Measurements from ENCODE around the gene ADARB1. TPM values are rescaled to one million over a fixed set of nuclear protein-coding genes. Genes with fewer than 3 reads are reported as not detected.
"Not testable (repeated sequence)": the region's sequence is repeated elsewhere in the genome, so short reads cannot be mapped to it uniquely, and the experiment has no call there.

ADARB1 gene
- total and polyA plus RNA-seq, 9 of the 15 experiments (the other 6 are each of a cell fraction or from before 2014, with no cell fraction given), result 6.7 to 16.0 (median 8.3) TPM

GRCh38 chr21:45140944-45141343, 66.6 kb downstream of the ADARB1 start:
- WGBS (ENCODE audit: insufficient coverage, low coverage, missing lambda C conversion rate), result 70% methylated on average over 4 of the region's 4 CpGs
- not testable (repeated sequence) for H3K9me3 ChIP-seq (replicated peaks; ENCODE audit: control insufficient read depth, insufficient read depth, low read depth, low read length); FAIRE-seq; H3K9ac ChIP-seq (ENCODE audit: insufficient read depth in 1 of 2, low read depth in 2 of 2, low read length in 2 of 2); DNase-seq (ENCODE audit: extremely low read depth in 1 of 4, low spot score in 3 of 4); H3K79me2 ChIP-seq (ENCODE audit: control insufficient read depth, insufficient read depth, low read length); H3K9me1 ChIP-seq (ENCODE audit: control insufficient read depth, insufficient read depth, low read length); H3K4me3 ChIP-seq; H3K36me3 ChIP-seq (ENCODE audit: control insufficient read depth, insufficient read depth, low read length); H4K20me1 ChIP-seq (replicated peaks; ENCODE audit: control insufficient read depth, insufficient read depth, low read length); ATAC-seq; H3K4me2 ChIP-seq (ENCODE audit: insufficient read depth, low read length); H2AFZ ChIP-seq (ENCODE audit: low read depth, low read length); H3K27me3 ChIP-seq (ENCODE audit: control insufficient read depth in 2 of 2, insufficient read depth in 2 of 2, low read length in 2 of 2); H3K27ac ChIP-seq (ENCODE audit: extremely low read depth, low read depth, low read length); BruUV-seq (replicated peaks)
- peak; percentile 36; the same call in 1 of the 2 replicates for TF ChIP-seq NFIC (IDR thresholded peaks at IDR 0.05)
- intact Hi-C loops (cut with micrococcal nuclease), result loop anchor here (1.0 to 2.0 kb wide), 2 partner anchors 151 to 680 kb away; no protein-coding TSS in a partner anchor
- H3K4me1 ChIP-seq (replicated peaks in 1 of 2; ENCODE audit: control insufficient read depth in 2 of 2, insufficient read depth in 2 of 2, low read length in 2 of 2), result peaks cover 19 to 23% of the 10 kb centered on the region in 2 experiments; a peak in 4 of 5 replicates
- POLR2A ChIA-PET, result interaction anchor here (0.7 to 3.4 kb wide), 3 partner anchors 11 to 332 kb away, joined by 3 to 13 read pairs (median 3); no protein-coding TSS in a partner anchor
- in situ Hi-C loops (cut with MboI), result loop anchor here (10.0 kb wide), 1 partner anchor 684 kb away; no protein-coding TSS in a partner anchor
- CTCF ChIA-PET (ENCODE audit: low intra/inter-chr PET ratio), result interaction anchor here (0.6 to 3.5 kb wide), 7 partner anchors 105 to 680 kb away, joined by 3 to 43 read pairs (median 5); no protein-coding TSS in a partner anchor

GRCh38 chr21:45141507-45141906, 67.1 kb downstream of the ADARB1 start:
- no peak overlapping the region for H3K27ac ChIP-seq (ENCODE audit: extremely low read depth, low read depth, low read length)
- intact Hi-C loops (cut with micrococcal nuclease), result loop anchor here (2.0 kb wide), 1 partner anchor 679 kb away; no protein-coding TSS in a partner anchor
- TF ChIP-seq CREM (IDR thresholded peaks at IDR 0.05; ENCODE audit: low read depth), result no peak
- TF ChIP-seq NFE2 (IDR thresholded peaks at IDR 0.05; ENCODE audit: low read depth), result no peak
- TF ChIP-seq, protein P1, sequence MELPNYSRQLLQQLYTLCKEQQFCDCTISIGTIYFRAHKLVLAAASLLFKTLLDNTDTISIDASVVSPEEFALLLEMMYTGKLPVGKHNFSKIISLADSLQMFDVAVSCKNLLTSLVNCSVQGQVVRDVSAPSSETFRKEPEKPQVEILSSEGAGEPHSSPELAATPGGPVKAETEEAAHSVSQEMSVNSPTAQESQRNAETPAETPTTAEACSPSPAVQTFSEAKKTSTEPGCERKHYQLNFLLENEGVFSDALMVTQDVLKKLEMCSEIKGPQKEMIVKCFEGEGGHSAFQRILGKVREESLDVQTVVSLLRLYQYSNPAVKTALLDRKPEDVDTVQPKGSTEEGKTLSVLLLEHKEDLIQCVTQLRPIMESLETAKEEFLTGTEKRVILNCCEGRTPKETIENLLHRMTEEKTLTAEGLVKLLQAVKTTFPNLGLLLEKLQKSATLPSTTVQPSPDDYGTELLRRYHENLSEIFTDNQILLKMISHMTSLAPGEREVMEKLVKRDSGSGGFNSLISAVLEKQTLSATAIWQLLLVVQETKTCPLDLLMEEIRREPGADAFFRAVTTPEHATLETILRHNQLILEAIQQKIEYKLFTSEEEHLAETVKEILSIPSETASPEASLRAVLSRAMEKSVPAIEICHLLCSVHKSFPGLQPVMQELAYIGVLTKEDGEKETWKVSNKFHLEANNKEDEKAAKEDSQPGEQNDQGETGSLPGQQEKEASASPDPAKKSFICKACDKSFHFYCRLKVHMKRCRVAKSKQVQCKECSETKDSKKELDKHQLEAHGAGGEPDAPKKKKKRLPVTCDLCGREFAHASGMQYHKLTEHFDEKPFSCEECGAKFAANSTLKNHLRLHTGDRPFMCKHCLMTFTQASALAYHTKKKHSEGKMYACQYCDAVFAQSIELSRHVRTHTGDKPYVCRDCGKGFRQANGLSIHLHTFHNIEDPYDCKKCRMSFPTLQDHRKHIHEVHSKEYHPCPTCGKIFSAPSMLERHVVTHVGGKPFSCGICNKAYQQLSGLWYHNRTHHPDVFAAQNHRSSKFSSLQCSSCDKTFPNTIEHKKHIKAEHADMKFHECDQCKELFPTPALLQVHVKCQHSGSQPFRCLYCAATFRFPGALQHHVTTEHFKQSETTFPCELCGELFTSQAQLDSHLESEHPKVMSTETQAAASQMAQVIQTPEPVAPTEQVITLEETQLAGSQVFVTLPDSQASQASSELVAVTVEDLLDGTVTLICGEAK (IDR thresholded peaks at IDR 0.05), result no peak
- TF ChIP-seq, protein P1 (CRISPR knock-in tag; IDR thresholded peaks at IDR 0.05), result no peak

More at GRCh38 chr21:45141507-45141906, 67.1 kb downstream of the ADARB1 start:
- FAIRE-seq, result no peak
- no TSS peak for BruUV-seq (replicated peaks)
- H3K4me3 ChIP-seq, result no peak overlapping the region
- no peak for ATAC-seq
- no peaks in the 10 kb centered on the region for H3K36me3 ChIP-seq (ENCODE audit: control insufficient read depth, insufficient read depth, low read length)
- H2AFZ ChIP-seq (ENCODE audit: low read depth, low read length), result no peak overlapping the region
- in situ Hi-C loops (cut with MboI), result loop anchor here (10.0 kb wide), 1 partner anchor 683 kb away; no protein-coding TSS in a partner anchor
- H3K27me3 ChIP-seq (ENCODE audit: control insufficient read depth in 2 of 2, insufficient read depth in 2 of 2, low read length in 2 of 2), result no peaks in the 10 kb centered on the region; a peak in 1 of 5 replicates
- H3K9me1 ChIP-seq (ENCODE audit: control insufficient read depth, insufficient read depth, low read length), result no peaks in the 10 kb centered on the region
- no peaks in the 10 kb centered on the region for H3K9me3 ChIP-seq (replicated peaks; ENCODE audit: control insufficient read depth, insufficient read depth, low read depth, low read length)
- peaks cover 17 to 19% of the 10 kb centered on the region in 2 experiments; a peak in 4 of 5 replicates for H3K4me1 ChIP-seq (replicated peaks in 1 of 2; ENCODE audit: control insufficient read depth in 2 of 2, insufficient read depth in 2 of 2, low read length in 2 of 2)
- WGBS (ENCODE audit: insufficient coverage, low coverage, missing lambda C conversion rate), result 39% methylated on average over 5 of the region's 5 CpGs
- ChIA-PET POLR2A (interaction anchor here (0.7 to 3.4 kb wide), 2 partner anchors 10 to 332 kb away, joined by 3 to 13 read pairs; no protein-coding TSS in a partner anchor), CTCF (ENCODE audit: low intra/inter-chr PET ratio) (interaction anchor here (1.7 to 3.5 kb wide), 3 partner anchors 151 to 298 kb away, joined by 12 to 43 read pairs (median 13); no protein-coding TSS in a partner anchor)
- no peaks in the 10 kb centered on the region for H3K79me2 ChIP-seq (ENCODE audit: control insufficient read depth, insufficient read depth, low read length)
- no peaks in the 10 kb centered on the region for H4K20me1 ChIP-seq (replicated peaks; ENCODE audit: control insufficient read depth, insufficient read depth, low read length)
- H3K9ac ChIP-seq (ENCODE audit: insufficient read depth in 1 of 2, low read depth in 2 of 2, low read length in 2 of 2), result no peak overlapping the region
- DNase-seq (ENCODE audit: extremely low read depth in 1 of 4, low spot score in 3 of 4), result no peak
- no peak overlapping the region for H3K4me2 ChIP-seq (ENCODE audit: insufficient read depth, low read length)

Measured in K562 (cell line).